ENCODE data around the gene SSBP1. TPM values are rescaled to one million over a fixed set of nuclear protein-coding genes. Genes with fewer than 3 reads are reported as not detected.

Gene SSBP1
- total and polyA plus RNA-seq, 2 of the 8 experiments (the other 6 are each of a cell fraction or from before 2014, with no cell fraction given): 136 to 254 TPM

DNA sequence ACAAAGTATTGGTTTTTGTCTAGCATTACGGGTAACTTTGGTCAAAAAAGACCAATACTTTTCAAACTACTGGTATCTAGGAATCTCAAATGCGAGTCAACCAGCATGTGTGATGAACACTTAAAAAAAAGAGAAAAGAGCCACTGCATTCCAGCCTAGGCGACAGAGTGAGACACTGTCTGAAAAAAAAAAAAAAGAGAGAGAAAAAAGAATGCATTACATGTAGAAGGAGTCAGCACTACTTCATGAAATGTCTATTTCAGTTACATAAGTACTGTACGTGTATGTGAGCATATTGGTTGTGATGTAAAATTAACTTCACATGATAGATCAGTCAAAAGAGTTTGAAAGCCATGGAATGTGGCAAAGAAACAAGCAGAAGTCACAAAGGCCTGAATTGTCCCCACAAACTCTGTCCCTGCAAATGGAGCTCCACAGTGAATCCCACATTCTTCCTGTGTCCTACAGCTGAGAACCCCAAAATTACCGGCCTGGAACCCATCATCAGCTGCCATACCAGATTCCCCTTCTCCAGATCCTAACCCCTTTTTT is 37.8 kb upstream of the SSBP1 start:
- H2BK15ac ChIP-seq (ENCODE audit: low read length): no peak overlapping the region
- ChIA-PET CTCF (ENCODE audit: partially characterized antibody) (interaction anchor here (0.7 to 1.6 kb wide), 6 partner anchors 9 to 46 kb away, joined by 3 to 6 read pairs (median 3); no protein-coding TSS in a partner anchor), POLR2A (ENCODE audit: partially characterized antibody) (interaction anchor here (0.6 to 3.6 kb wide), 7 partner anchors 8 to 40 kb away, joined by 3 to 16 read pairs (median 4); partner anchors contain the start of gene SSBP1)
- no peak overlapping the region for H3K27ac ChIP-seq (ENCODE audit: low read depth, low read length)
- peaks cover 3% of the 10 kb centered on the region; the same call in 1 of the 2 replicates for H3K23me2 ChIP-seq (ENCODE audit: low read depth, low read length)
- H3K79me2 ChIP-seq (ENCODE audit: control insufficient read depth in 1 of 2, insufficient read depth in 2 of 2, low read length in 2 of 2): peaks cover 0 to 53% of the 10 kb centered on the region in 2 experiments; a peak in 2 of 4 replicates
- H3K18ac ChIP-seq (ENCODE audit: extremely low read depth, low read length): no peak overlapping the region
- no peak overlapping the region for H2BK20ac ChIP-seq (ENCODE audit: low read length)
- peak overlapping the region; percentile 86 to 93 for H3K4me2 ChIP-seq (ENCODE audit: insufficient read depth in 1 of 2, low read depth in 2 of 2, low read length in 2 of 2)
- no peak overlapping the region for H3K56ac ChIP-seq (replicated peaks; ENCODE audit: insufficient read length, low read depth, low read length)
- no peak overlapping the region for H2AK5ac ChIP-seq (ENCODE audit: low read depth, low read length)
- no peak overlapping the region for H2BK12ac ChIP-seq (ENCODE audit: low read depth, low read length)
- H3K79me1 ChIP-seq (ENCODE audit: low read depth, low read length): peaks cover 2% of the 10 kb centered on the region; the same call in 1 of the 2 replicates
- peaks cover 0 to 4% of the 10 kb centered on the region in 2 experiments for H4K20me1 ChIP-seq (replicated peaks in 1 of 2; ENCODE audit: control insufficient read depth in 1 of 2, insufficient read depth in 2 of 2, low read length in 2 of 2)
- FAIRE-seq: no peak
- no peak overlapping the region for H3K23ac ChIP-seq (ENCODE audit: insufficient read length)
- H2AFZ ChIP-seq (ENCODE audit: low read length): no peak overlapping the region
- WGBS, 2 experiments (ENCODE audit: extremely low coverage in 1 of 2, insufficient coverage in 1 of 2, insufficient read length in 1 of 2, insufficient replicate concordance in 2 of 2, low coverage in 1 of 2, low lambda C conversion rate in 2 of 2, missing lambda C conversion rate in 1 of 2): 79% methylated on average over 4 of the region's 5 CpGs; no CpG with 5 or more reads in 1 of the 2 experiments
- no peaks in the 10 kb centered on the region for H3K9me3 ChIP-seq (ENCODE audit: insufficient read depth in 2 of 2, low read depth in 1 of 2, low read length in 1 of 2)
- peak overlapping the region in 1 of 4 experiments; percentile 10; a peak in 1 of 7 replicates for H3K9ac ChIP-seq (replicated peaks in 1 of 4; ENCODE audit: extremely low read depth in 1 of 4, low read depth in 3 of 4, low read length in 3 of 4)
- H3K36me3 ChIP-seq (ENCODE audit: control insufficient read depth in 2 of 4, insufficient read depth in 4 of 4, low read length in 3 of 4): no peaks in the 10 kb centered on the region; a peak in 1 of 8 replicates
- H2BK5ac ChIP-seq (ENCODE audit: low read depth, low read length): no peak overlapping the region
- H3K14ac ChIP-seq (ENCODE audit: insufficient read length): no peak overlapping the region
- DNase-seq (ENCODE audit: low read depth in 1 of 2, low spot score in 2 of 2): no peak
- peak overlapping the region; percentile 59 to 73 (median 64); a peak in 7 of 8 replicates for H3K4me3 ChIP-seq (ENCODE audit: extremely low read depth in 1 of 4, insufficient read depth in 2 of 4, low read depth in 3 of 4, low read length in 4 of 4)
- peaks cover 0 to 8% (median 5%) of the 10 kb centered on the region in 4 experiments; a peak in 3 of 7 replicates for H3K27me3 ChIP-seq (replicated peaks in 1 of 4; ENCODE audit: control insufficient read depth in 3 of 4, extremely low read depth in 1 of 4, insufficient read depth in 3 of 4, low read length in 3 of 4)
- no peak overlapping the region for H3K4ac ChIP-seq (replicated peaks; ENCODE audit: insufficient read length, low read depth, low read length)
- no peak overlapping the region for H4K91ac ChIP-seq (replicated peaks; ENCODE audit: insufficient read length, low read length)
- H4K8ac ChIP-seq (ENCODE audit: extremely low read depth, insufficient read depth, low read length): no peak overlapping the region
- no peak overlapping the region for H2BK120ac ChIP-seq (replicated peaks; ENCODE audit: low read depth, low read length)
- H3K4me1 ChIP-seq (replicated peaks in 1 of 4; ENCODE audit: control insufficient read depth in 3 of 4, insufficient read depth in 4 of 4, low read length in 3 of 4): peaks cover 0 to 16% (median 11%) of the 10 kb centered on the region in 4 experiments; a peak in 6 of 7 replicates
- H4K5ac ChIP-seq (ENCODE audit: insufficient read length, low read depth, low read length): no peak overlapping the region
- TF ChIP-seq CEBPB (IDR thresholded peaks at IDR 0.05; ENCODE audit: low read depth, low read length) (no peak), EP300 (IDR thresholded peaks at IDR 0.05; ENCODE audit: borderline replicate concordance in 1 of 2, low read depth in 2 of 2, low read length in 2 of 2) (no peak), CTBP2 (IDR thresholded peaks at IDR 0.05; ENCODE audit: borderline replicate concordance, insufficient read depth, insufficient read length, low read length) (no peak), KDM1A (IDR thresholded peaks at IDR 0.05; ENCODE audit: borderline replicate concordance, low read length) (no peak), NRF1 (IDR thresholded peaks at IDR 0.05; ENCODE audit: low read depth, low read length) (no peak), KDM5A (IDR thresholded peaks at IDR 0.05; ENCODE audit: low read length) (no peak), CREB1 (IDR thresholded peaks at IDR 0.05) (no peak)
- TF ChIP-seq, protein P1, sequence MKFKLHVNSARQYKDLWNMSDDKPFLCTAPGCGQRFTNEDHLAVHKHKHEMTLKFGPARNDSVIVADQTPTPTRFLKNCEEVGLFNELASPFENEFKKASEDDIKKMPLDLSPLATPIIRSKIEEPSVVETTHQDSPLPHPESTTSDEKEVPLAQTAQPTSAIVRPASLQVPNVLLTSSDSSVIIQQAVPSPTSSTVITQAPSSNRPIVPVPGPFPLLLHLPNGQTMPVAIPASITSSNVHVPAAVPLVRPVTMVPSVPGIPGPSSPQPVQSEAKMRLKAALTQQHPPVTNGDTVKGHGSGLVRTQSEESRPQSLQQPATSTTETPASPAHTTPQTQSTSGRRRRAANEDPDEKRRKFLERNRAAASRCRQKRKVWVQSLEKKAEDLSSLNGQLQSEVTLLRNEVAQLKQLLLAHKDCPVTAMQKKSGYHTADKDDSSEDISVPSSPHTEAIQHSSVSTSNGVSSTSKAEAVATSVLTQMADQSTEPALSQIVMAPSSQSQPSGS (IDR thresholded peaks at IDR 0.05; ENCODE audit: low read length): no peak
- TF ChIP-seq, protein P2, sequence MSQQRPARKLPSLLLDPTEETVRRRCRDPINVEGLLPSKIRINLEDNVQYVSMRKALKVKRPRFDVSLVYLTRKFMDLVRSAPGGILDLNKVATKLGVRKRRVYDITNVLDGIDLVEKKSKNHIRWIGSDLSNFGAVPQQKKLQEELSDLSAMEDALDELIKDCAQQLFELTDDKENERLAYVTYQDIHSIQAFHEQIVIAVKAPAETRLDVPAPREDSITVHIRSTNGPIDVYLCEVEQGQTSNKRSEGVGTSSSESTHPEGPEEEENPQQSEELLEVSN (IDR thresholded peaks at IDR 0.05): no peak
